WERI-Rb-1 (cell line): ENCODE data around the gene MAP3K5.

Experiments
- DNase-seq: peaks from one replicate; pipeline ENCODE4 v3.0.0-alpha.2; 2020
- H3K27ac ChIP-seq: fragments of 250-450 bp; sonication (Bioruptor Pico); 2 replicates; pipeline ENCODE4 v1.5.1; 2020; ENCODE audit warnings: mild to moderate bottlenecking, moderate library complexity
- H3K27me3 ChIP-seq: fragments of 250-450 bp; sonication (Bioruptor Pico); 2 replicates; pipeline ENCODE4 v1.5.1; 2021; ENCODE audit warnings: mild to moderate bottlenecking, low read depth, moderate library complexity; ENCODE audit not compliant: insufficient read depth, severe bottlenecking
- H3K36me3 ChIP-seq: fragments of 250-450 bp; sonication (Bioruptor Pico); 2 replicates; pipeline ENCODE4 v1.5.1; 2020; ENCODE audit warnings: mild to moderate bottlenecking, moderate library complexity
- H3K4me3 ChIP-seq: 2 replicates; pipeline ENCODE4 v1.5.1; 2011; ENCODE audit warnings: low read depth, mild to moderate bottlenecking, control low read depth, low read length
- H3K9me3 ChIP-seq: fragments of 250-450 bp; sonication (Bioruptor Pico); 2 replicates; pipeline ENCODE4 v1.5.1; 2021; ENCODE audit warnings: mild to moderate bottlenecking, moderate library complexity; ENCODE audit not compliant: severe bottlenecking
- CTCF ChIP-seq: IDR thresholded peaks from 2 replicates; pipeline ENCODE4 v1.5.1; 2011; ENCODE audit warnings: low read depth, mild to moderate bottlenecking, control low read depth, inconsistent platforms, low read length

MAP3K5 gene

GRCh38 chr6:136527831-136528230, 264.4 kb downstream of the MAP3K5 start:
- TF ChIP-seq CTCF = no peak
- Histone ChIP-seq H3K27ac (no peak overlapping the region), H3K9me3 (no peaks in the 10 kb centered on the region), H3K36me3 (no peaks in the 10 kb centered on the region), H3K4me3 (no peak overlapping the region), H3K27me3 (no peaks in the 10 kb centered on the region)
- no peak for DNase-seq

- DNase-seq = no peak
- no peak overlapping the region for H3K4me3 ChIP-seq
- H3K9me3 ChIP-seq = no peaks in the 10 kb centered on the region
- TF ChIP-seq CTCF = no peak
- H3K36me3 ChIP-seq = no peaks in the 10 kb centered on the region
- no peak overlapping the region for H3K27ac ChIP-seq
- H3K27me3 ChIP-seq = no peaks in the 10 kb centered on the region
These were observed 265.3 kb downstream of the MAP3K5 start for GRCh38 chr6:136526937-136527336.

- no peaks in the 10 kb centered on the region for H3K36me3 ChIP-seq
- no peaks in the 10 kb centered on the region for H3K27me3 ChIP-seq
- H3K27ac ChIP-seq = no peak overlapping the region
- H3K4me3 ChIP-seq = no peak overlapping the region
- peak; percentile 40; the same call in 1 of the 2 replicates for TF ChIP-seq CTCF
- DNase-seq = peak; percentile 42
- H3K9me3 ChIP-seq = no peaks in the 10 kb centered on the region
These were observed 265.9 kb downstream of the MAP3K5 start for GRCh38 chr6:136526196-136526930.

- H3K4me3 ChIP-seq = no peak overlapping the region
- H3K9me3 ChIP-seq = no peaks in the 10 kb centered on the region
- no peaks in the 10 kb centered on the region for H3K36me3 ChIP-seq
- DNase-seq = no peak
- no peak overlapping the region for H3K27ac ChIP-seq
- no peak for TF ChIP-seq CTCF
- H3K27me3 ChIP-seq = no peaks in the 10 kb centered on the region
These were observed 266.6 kb downstream of the MAP3K5 start for GRCh38 chr6:136525586-136526195.

GRCh38 chr6:136524936-136525413, 267.3 kb downstream of the MAP3K5 start:
- Histone ChIP-seq H3K9me3 (no peaks in the 10 kb centered on the region), H3K4me3 (no peak overlapping the region), H3K27ac (no peak overlapping the region), H3K27me3 (no peaks in the 10 kb centered on the region), H3K36me3 (no peaks in the 10 kb centered on the region)
- no peak for TF ChIP-seq CTCF
- no peak for DNase-seq
